ENCODE measurements around the gene KRTAP3-2. TPM values are rescaled to one million over a fixed set of nuclear protein-coding genes. Genes with fewer than 3 reads are reported as not detected.

The KRTAP3-2 gene
- total RNA-seq, 1 experiment from 2014 or later, result not detected

DNA sequence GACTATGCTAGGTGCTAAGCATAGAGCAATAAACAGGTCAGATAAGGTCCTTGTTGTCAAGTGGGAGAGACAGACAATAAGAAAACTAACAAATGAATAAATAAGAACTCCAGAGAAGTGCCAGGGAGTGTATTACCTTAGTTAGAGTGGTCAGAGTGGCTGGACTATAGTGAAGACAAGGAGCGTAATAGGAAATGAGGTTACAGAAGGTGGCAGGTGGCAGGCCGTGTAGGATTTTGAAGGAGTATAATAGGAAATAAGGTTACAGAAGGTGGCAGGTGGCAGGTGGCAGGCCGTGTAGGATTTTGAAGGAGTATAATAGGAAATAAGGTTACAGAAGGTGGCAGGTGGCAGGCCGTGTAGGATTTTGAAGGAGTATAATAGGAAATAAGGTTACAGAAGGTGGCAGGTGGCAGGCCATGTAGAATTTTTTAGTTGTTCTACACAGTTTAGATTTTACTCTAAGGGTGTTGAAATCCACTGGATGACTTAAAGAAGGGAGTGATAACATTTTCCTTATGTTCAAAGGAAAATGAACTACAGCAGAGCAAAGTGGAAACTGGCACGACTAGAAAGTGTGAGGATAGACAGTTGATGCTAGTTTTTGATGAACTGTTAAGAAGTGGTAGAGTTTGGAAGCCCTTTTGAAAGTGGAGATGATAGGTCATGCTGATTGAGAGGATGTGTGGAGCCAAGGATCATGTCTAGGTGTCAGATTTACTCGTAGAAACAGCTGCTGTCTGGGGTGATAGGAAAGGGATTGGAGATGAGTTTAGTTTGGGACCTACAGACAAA lies 12.8 kb upstream of the KRTAP3-2 start:
- no peak overlapping the region for H3K27ac ChIP-seq (ENCODE audit: low read length)

DNA sequence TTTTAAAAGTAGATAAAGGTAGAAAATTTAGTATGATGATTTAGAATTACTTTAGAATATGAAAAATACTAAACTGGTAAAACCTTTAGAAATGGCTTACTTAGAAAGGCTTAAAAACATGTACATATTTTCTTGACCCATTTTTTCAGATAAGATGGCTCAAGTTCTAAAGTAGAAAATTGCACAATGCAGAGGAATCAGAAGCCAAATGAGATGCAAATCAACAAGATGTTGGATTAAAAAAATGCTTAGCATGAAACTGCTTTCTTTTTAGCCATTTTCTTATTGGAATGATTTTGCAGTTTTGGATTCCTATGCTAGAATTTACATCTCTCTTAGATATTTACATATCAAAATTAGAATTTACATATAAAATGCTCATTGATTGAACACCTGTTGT lies 10.7 kb upstream of the KRTAP3-2 start:
- ATAC-seq (no peak), DNase-seq (ENCODE audit: low read depth, low spot score) (no peak)
- no peak for TF ChIP-seq POLR2AphosphoS5 (IDR thresholded peaks at IDR 0.05; ENCODE audit: low read depth, low read length)
- TF ChIP-seq, protein P1, sequence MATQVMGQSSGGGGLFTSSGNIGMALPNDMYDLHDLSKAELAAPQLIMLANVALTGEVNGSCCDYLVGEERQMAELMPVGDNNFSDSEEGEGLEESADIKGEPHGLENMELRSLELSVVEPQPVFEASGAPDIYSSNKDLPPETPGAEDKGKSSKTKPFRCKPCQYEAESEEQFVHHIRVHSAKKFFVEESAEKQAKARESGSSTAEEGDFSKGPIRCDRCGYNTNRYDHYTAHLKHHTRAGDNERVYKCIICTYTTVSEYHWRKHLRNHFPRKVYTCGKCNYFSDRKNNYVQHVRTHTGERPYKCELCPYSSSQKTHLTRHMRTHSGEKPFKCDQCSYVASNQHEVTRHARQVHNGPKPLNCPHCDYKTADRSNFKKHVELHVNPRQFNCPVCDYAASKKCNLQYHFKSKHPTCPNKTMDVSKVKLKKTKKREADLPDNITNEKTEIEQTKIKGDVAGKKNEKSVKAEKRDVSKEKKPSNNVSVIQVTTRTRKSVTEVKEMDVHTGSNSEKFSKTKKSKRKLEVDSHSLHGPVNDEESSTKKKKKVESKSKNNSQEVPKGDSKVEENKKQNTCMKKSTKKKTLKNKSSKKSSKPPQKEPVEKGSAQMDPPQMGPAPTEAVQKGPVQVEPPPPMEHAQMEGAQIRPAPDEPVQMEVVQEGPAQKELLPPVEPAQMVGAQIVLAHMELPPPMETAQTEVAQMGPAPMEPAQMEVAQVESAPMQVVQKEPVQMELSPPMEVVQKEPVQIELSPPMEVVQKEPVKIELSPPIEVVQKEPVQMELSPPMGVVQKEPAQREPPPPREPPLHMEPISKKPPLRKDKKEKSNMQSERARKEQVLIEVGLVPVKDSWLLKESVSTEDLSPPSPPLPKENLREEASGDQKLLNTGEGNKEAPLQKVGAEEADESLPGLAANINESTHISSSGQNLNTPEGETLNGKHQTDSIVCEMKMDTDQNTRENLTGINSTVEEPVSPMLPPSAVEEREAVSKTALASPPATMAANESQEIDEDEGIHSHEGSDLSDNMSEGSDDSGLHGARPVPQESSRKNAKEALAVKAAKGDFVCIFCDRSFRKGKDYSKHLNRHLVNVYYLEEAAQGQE (IDR thresholded peaks at IDR 0.05; ENCODE audit: insufficient read depth in 1 of 2, low read depth in 2 of 2, low read length in 1 of 2), result no peak
- TF ChIP-seq SIN3A (IDR thresholded peaks at IDR 0.05; ENCODE audit: borderline replicate concordance, insufficient read depth, low read depth, low read length), result no peak
- TF ChIP-seq, protein P2, sequence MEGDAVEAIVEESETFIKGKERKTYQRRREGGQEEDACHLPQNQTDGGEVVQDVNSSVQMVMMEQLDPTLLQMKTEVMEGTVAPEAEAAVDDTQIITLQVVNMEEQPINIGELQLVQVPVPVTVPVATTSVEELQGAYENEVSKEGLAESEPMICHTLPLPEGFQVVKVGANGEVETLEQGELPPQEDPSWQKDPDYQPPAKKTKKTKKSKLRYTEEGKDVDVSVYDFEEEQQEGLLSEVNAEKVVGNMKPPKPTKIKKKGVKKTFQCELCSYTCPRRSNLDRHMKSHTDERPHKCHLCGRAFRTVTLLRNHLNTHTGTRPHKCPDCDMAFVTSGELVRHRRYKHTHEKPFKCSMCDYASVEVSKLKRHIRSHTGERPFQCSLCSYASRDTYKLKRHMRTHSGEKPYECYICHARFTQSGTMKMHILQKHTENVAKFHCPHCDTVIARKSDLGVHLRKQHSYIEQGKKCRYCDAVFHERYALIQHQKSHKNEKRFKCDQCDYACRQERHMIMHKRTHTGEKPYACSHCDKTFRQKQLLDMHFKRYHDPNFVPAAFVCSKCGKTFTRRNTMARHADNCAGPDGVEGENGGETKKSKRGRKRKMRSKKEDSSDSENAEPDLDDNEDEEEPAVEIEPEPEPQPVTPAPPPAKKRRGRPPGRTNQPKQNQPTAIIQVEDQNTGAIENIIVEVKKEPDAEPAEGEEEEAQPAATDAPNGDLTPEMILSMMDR (IDR thresholded peaks at IDR 0.05), result no peak
- TF ChIP-seq TCF7L2 (IDR thresholded peaks at IDR 0.05; ENCODE audit: low read depth, low read length), result no peak
- H3K9me3 ChIP-seq (ENCODE audit: control insufficient read depth, insufficient read depth, low read depth, low read length), result no peaks in the 10 kb centered on the region
- H3K4me3 ChIP-seq (ENCODE audit: low read depth in 2 of 2, low read length in 2 of 2), result no peak overlapping the region
- no peaks in the 10 kb centered on the region for H3K4me1 ChIP-seq (ENCODE audit: control insufficient read depth, insufficient read depth, low read length)
- intact Hi-C loops (cut with micrococcal nuclease; ENCODE audit: unreplicated experiment) (no loop called here), in situ Hi-C loops (cut with HindIII; ENCODE audit: low pct_unique_long_range_greater_than_20kb, low sequenced_read_pairs) (no loop called here)
- CTCF ChIA-PET, result no interaction called here
- no TSS peak for BruUV-seq (replicated peaks)
- no peaks in the 10 kb centered on the region; the same call in 1 of the 2 replicates for H3K27me3 ChIP-seq (ENCODE audit: control insufficient read depth, insufficient read depth, low read length)
- no peaks in the 10 kb centered on the region for H3K36me3 ChIP-seq (ENCODE audit: control insufficient read depth, insufficient read depth, low read length)
- H3K27ac ChIP-seq (ENCODE audit: low read length), result no peak overlapping the region
- POLR2A ChIA-PET, result no interaction called here

More for the DNA sequence above, 12.8 kb upstream of the KRTAP3-2 start:
- no TSS peak for BruUV-seq (replicated peaks)
- TF ChIP-seq SIN3A (IDR thresholded peaks at IDR 0.05; ENCODE audit: borderline replicate concordance, insufficient read depth, low read depth, low read length) (no peak), TCF7L2 (IDR thresholded peaks at IDR 0.05; ENCODE audit: low read depth, low read length) (no peak), POLR2AphosphoS5 (IDR thresholded peaks at IDR 0.05; ENCODE audit: low read depth, low read length) (no peak)
- TF ChIP-seq, protein P1 (IDR thresholded peaks at IDR 0.05; ENCODE audit: insufficient read depth in 1 of 2, low read depth in 2 of 2, low read length in 1 of 2), result no peak
- TF ChIP-seq, protein P2 (IDR thresholded peaks at IDR 0.05), result no peak
- ChIA-PET CTCF (no interaction called here), POLR2A (no interaction called here)
- in situ Hi-C loops (cut with HindIII; ENCODE audit: low pct_unique_long_range_greater_than_20kb, low sequenced_read_pairs), result no loop called here
- H3K4me1 ChIP-seq (ENCODE audit: control insufficient read depth, insufficient read depth, low read length), result no peaks in the 10 kb centered on the region
- H3K36me3 ChIP-seq (ENCODE audit: control insufficient read depth, insufficient read depth, low read length), result no peaks in the 10 kb centered on the region
- intact Hi-C loops (cut with micrococcal nuclease; ENCODE audit: unreplicated experiment), result no loop called here
- H3K9me3 ChIP-seq (ENCODE audit: control insufficient read depth, insufficient read depth, low read depth, low read length), result no peaks in the 10 kb centered on the region
- no peaks in the 10 kb centered on the region; the same call in 1 of the 2 replicates for H3K27me3 ChIP-seq (ENCODE audit: control insufficient read depth, insufficient read depth, low read length)
- H3K4me3 ChIP-seq (ENCODE audit: low read depth in 2 of 2, low read length in 2 of 2), result no peak overlapping the region
- no peak for ATAC-seq
- no peak for DNase-seq (ENCODE audit: low read depth, low spot score)
